Adrenal gland (tissue), 12 donors: Measurements from ENCODE around the gene CHST11. TPM values are rescaled to one million over a fixed set of nuclear protein-coding genes. Genes with fewer than 3 reads are reported as not detected.

Source experiments
- DNase-seq, 7 donors: peaks; one replicate each; pipeline ENCODE4 v3.0.0-alpha.2; 2019 to 2020
- H3K27ac ChIP-seq, 5 donors: fragments of 200-600 bp; sonication (generic) in 4 of 5; 1 replicate in 3 of 5; 2 replicates in 2 of 5; pipeline versions ENCODE4 v1.5.1 to v1.8.0; 2016 to 2020; ENCODE audit warnings: mild to moderate bottlenecking in 1 of 5
- H3K27me3 ChIP-seq: fragments of 200-600 bp; 2 replicates; pipeline ENCODE4 v1.8.0; 2021
- H3K36me3 ChIP-seq, 2 donors: fragments of 200-600 bp; replicated peaks in 1 of 2; 1 replicate in 1 of 2; 2 replicates in 1 of 2; pipeline versions ENCODE4 v1.5.1 to v1.8.0; 2018 to 2022
- H3K4me1 ChIP-seq, 2 donors: fragments of 200-600 bp; replicated peaks in 1 of 2; 1 replicate in 1 of 2; 2 replicates in 1 of 2; pipeline versions ENCODE4 v1.5.1 to v1.8.0; 2018 to 2021
- H3K4me3 ChIP-seq, 4 donors: fragments of 200-600 bp; sonication (generic) in 3 of 4; one replicate each; pipeline ENCODE4 v1.5.1; 2016 to 2018
- H3K9me3 ChIP-seq, 3 donors: fragments of 200-600 bp; sonication (generic) in 1 of 3; replicated peaks in 1 of 3; 1 replicate in 2 of 3; 2 replicates in 1 of 3; pipeline versions ENCODE4 v1.5.1 to v1.8.0; 2016 to 2021
- POLR2A ChIP-seq, 2 donors: fragments of 450-650 bp; IDR thresholded peaks; one replicate each; pipeline ENCODE4 v1.6.1; 2017; ENCODE audit warnings: antibody characterized with exemption in 2 of 2, mild to moderate bottlenecking in 2 of 2, moderate library complexity in 1 of 2
- WGBS, 4 donors: extraction: QIAGEN DNeasy Blood & Tissue Kit in 2 of 4; methylation state at CpG; one replicate each; pipeline versions ENCODE4 v1.1.5 to v1.1.7; 2013 to 2017; 5-methylcytosine and 5-hydroxymethylcytosine counted together
- intact Hi-C, 2 donors: fragments of 100-400 bp; cut with DNase I; formaldehyde crosslinking; loops; one replicate each; pipeline versions ENCODE4 v1.14.1 to v1.15.0; 2022 to 2023
- polyA plus RNA-seq, 3 donors: library from polyadenylated mRNA; stranded (reverse); fragments of 200-250 nt in 2 of 3; fragments of 350-450 nt in 1 of 3; fragmentation: Illumina TruSeq in 1 of 3; extraction: RNeasy Lipid Tissue Mini Kit (QIAGEN cat#74804) in 1 of 3; gene quantifications; one replicate each; pipeline ENCODE4 v1.2.3, GENCODE V29; 2013 to 2014
- total RNA-seq, 9 donors: library from RNA; depleted of rRNA in 4 of 9; stranded (reverse); fragments of >200 nt in 4 of 9; fragments of 120-200 nt in 1 of 9; fragmentation: NEBNext Ultra II Directional in 1 of 9; extraction: Animal tissue kit (Norgen Biotek cat#: 25700) in 1 of 9; gene quantifications; one replicate each; pipeline versions ENCODE4 v1.1.0 to v1.2.4, GENCODE V29; 2013 to 2023
- TF ChIP-seq, protein P1 (sequence below), 6 experiments: fragments of 450-650 bp in 4 of 6; fragments of 200-600 bp in 2 of 6; sonication (generic) in 1 of 6; IDR thresholded peaks; 1 replicate in 5 of 6; 2 replicates in 1 of 6; pipeline versions ENCODE4 v1.5.1 to v1.8.0; 2016 to 2021; ENCODE audit warnings: antibody characterized with exemption in 6 of 6, mild to moderate bottlenecking in 2 of 6, moderate library complexity in 1 of 6
- donor health status: healthy with polysubstance abuse.
- donor health status: Bipolar disorder and iron deficiency.
- donor health status: DM: yes; HTN: yes; CAD: no.
- donor health status: DM: no; HTN: no; CAD: no.
- donor health status: DM: no; HTN: no; CAD: no.
- donor health status: DM: yes; HTN: yes; CAD: no.

The CHST11 gene
- total and polyA plus RNA-seq, 12 donors: 6.2 to 95.1 (median 29.8) TPM

- TF ChIP-seq, protein P1, sequence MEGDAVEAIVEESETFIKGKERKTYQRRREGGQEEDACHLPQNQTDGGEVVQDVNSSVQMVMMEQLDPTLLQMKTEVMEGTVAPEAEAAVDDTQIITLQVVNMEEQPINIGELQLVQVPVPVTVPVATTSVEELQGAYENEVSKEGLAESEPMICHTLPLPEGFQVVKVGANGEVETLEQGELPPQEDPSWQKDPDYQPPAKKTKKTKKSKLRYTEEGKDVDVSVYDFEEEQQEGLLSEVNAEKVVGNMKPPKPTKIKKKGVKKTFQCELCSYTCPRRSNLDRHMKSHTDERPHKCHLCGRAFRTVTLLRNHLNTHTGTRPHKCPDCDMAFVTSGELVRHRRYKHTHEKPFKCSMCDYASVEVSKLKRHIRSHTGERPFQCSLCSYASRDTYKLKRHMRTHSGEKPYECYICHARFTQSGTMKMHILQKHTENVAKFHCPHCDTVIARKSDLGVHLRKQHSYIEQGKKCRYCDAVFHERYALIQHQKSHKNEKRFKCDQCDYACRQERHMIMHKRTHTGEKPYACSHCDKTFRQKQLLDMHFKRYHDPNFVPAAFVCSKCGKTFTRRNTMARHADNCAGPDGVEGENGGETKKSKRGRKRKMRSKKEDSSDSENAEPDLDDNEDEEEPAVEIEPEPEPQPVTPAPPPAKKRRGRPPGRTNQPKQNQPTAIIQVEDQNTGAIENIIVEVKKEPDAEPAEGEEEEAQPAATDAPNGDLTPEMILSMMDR (IDR thresholded peaks at IDR 0.05): no peak
- no peak for TF ChIP-seq POLR2A (IDR thresholded peaks at IDR 0.05)
- intact Hi-C loops: no loop called here
- Histone ChIP-seq H3K9me3 (no peaks in the 10 kb centered on the region), H3K4me3 (no peak overlapping the region), H3K4me1 (peaks cover 5 to 18% of the 10 kb centered on the region in 2 donors), H3K27ac (peak overlapping the region in 2 of 5 donors; percentile 7 to 45), H3K27me3 (no peaks in the 10 kb centered on the region), H3K36me3 (no peaks in the 10 kb centered on the region)
- no peak for DNase-seq
- 88 to 95% (median 90%) methylated on average over 3 of the region's 3 CpGs for WGBS, 4 donors
Observed at GRCh38 chr12:104534857-104535248, 78.1 kb downstream of the CHST11 start.

DNA sequence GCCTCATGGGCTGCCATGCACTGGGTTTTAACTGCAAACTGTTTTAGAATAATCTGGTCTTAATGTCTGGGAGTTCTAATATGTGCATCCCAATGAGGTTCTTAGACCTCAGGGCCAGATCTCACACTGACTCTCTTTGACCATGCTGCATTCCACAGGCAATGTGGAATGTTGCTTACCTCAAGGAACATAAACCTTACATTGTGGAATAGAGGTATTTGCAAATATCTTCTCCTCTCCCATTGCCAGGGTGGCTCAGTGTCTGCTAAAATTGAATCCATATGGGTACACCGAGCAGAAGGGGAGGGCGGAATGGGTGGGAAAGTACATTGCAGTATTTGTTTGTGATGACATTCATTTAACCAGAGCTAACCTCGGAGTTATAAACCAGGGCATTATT, 78.6 kb downstream of the CHST11 start:
- WGBS, 4 donors: 90 to 98% (median 92%) methylated on average over 3 of the region's 3 CpGs
- peaks cover 5 to 18% of the 10 kb centered on the region in 2 donors for H3K4me1 ChIP-seq
- intact Hi-C loops: no loop called here
- no peak overlapping the region for H3K4me3 ChIP-seq
- H3K9me3 ChIP-seq: no peaks in the 10 kb centered on the region
- no peak for DNase-seq
- H3K36me3 ChIP-seq: no peaks in the 10 kb centered on the region
- TF ChIP-seq POLR2A (IDR thresholded peaks at IDR 0.05): no peak
- TF ChIP-seq, protein P1 (IDR thresholded peaks at IDR 0.05): no peak
- no peak overlapping the region for H3K27ac ChIP-seq
- no peaks in the 10 kb centered on the region for H3K27me3 ChIP-seq

GRCh38 chr12:104536841-104537240, 80.1 kb downstream of the CHST11 start:
- TF ChIP-seq, protein P1 (IDR thresholded peaks at IDR 0.05): no peak
- TF ChIP-seq POLR2A (IDR thresholded peaks at IDR 0.05): no peak
- Histone ChIP-seq H3K27me3 (no peaks in the 10 kb centered on the region), H3K4me1 (peaks cover 5 to 26% of the 10 kb centered on the region in 2 donors), H3K27ac (no peak overlapping the region), H3K9me3 (no peaks in the 10 kb centered on the region), H3K36me3 (no peaks in the 10 kb centered on the region), H3K4me3 (no peak overlapping the region)
- 91 to 100% (median 97%) methylated on average over 2 of the region's 2 CpGs for WGBS, 4 donors
- intact Hi-C loops: no loop called here
- no peak for DNase-seq

DNA sequence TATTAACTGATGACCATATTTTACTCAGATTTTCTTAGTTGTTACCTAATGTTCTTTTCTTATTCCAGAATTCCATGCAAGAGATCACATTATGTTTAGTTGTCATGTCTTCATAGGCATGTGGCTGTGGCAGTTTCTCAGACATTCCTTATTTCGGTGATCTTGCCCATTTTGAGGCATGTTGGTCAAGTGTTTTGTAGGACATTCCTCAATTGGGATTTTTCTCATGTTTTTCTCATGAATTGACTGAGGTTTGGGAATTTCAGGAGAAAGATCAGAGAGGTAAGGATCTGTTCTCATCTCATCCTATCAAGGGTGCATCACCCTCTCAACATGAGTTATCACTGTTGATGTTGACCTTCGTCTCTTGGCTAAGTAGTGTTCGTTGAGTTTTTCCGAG, 81.3 kb downstream of the CHST11 start:
- no peaks in the 10 kb centered on the region for H3K9me3 ChIP-seq
- H3K27me3 ChIP-seq: no peaks in the 10 kb centered on the region
- no peak for DNase-seq
- peaks cover 5 to 31% of the 10 kb centered on the region in 2 donors for H3K4me1 ChIP-seq
- no peaks in the 10 kb centered on the region for H3K36me3 ChIP-seq
- TF ChIP-seq, protein P1 (IDR thresholded peaks at IDR 0.05): no peak
- no peak for TF ChIP-seq POLR2A (IDR thresholded peaks at IDR 0.05)
- WGBS, 4 donors: 80 to 90% (median 83%) methylated on average over 4 of the region's 4 CpGs
- intact Hi-C loops: no loop called here
- H3K4me3 ChIP-seq: no peak overlapping the region
- no peak overlapping the region for H3K27ac ChIP-seq
